Epithelial cell of proximal tubule (primary cell): ENCODE results near the gene OR52K1. TPM values are rescaled to one million over a fixed set of nuclear protein-coding genes. Genes with fewer than 3 reads are reported as not detected.

Source experiments
- DNase-seq: peaks from one replicate; pipeline ENCODE4 v3.0.0-alpha.2; 2011; ENCODE audit warnings: low read depth
- H3K4me3 ChIP-seq: 2 replicates; pipeline ENCODE4 v1.5.1; 2011; ENCODE audit warnings: low read depth, mild to moderate bottlenecking, low read length
- total RNA-seq: library from RNA; depleted of rRNA; stranded (reverse); fragments of >200 nt; gene quantifications from 2 replicates; pipeline ENCODE4 v1.2.3, GENCODE V29; 2015
- TF ChIP-seq, protein P1 (sequence below): conservative IDR thresholded peaks from 2 replicates; pipeline ENCODE4 v1.5.1; 2012; ENCODE audit warnings: low read depth, mild to moderate bottlenecking, low read length

Gene OR52K1
- total RNA-seq, 1 donor from 2014 or later, result not detected

DNA sequence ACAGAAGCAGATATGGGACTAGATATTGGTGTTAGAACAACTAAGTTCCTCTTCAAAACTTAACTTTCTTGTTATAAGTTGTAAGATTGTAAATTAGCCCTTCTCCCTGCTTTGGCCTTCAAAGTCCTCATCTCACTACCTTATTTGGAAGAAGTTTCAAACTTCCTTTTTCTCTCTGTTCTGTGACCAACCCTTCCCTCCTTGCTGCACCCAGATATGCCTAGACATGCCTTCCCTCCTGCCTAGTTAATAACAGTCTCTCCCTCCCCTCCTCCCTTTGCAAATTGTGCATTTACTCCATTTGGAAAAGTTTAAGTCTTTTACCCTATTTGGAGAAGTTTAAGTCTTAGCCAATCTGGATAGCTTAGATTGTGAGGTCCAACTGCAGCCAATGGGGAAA is 28.4 kb upstream of the OR52K1 start:
- TF ChIP-seq, protein P1, sequence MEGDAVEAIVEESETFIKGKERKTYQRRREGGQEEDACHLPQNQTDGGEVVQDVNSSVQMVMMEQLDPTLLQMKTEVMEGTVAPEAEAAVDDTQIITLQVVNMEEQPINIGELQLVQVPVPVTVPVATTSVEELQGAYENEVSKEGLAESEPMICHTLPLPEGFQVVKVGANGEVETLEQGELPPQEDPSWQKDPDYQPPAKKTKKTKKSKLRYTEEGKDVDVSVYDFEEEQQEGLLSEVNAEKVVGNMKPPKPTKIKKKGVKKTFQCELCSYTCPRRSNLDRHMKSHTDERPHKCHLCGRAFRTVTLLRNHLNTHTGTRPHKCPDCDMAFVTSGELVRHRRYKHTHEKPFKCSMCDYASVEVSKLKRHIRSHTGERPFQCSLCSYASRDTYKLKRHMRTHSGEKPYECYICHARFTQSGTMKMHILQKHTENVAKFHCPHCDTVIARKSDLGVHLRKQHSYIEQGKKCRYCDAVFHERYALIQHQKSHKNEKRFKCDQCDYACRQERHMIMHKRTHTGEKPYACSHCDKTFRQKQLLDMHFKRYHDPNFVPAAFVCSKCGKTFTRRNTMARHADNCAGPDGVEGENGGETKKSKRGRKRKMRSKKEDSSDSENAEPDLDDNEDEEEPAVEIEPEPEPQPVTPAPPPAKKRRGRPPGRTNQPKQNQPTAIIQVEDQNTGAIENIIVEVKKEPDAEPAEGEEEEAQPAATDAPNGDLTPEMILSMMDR, result no peak
- H3K4me3 ChIP-seq, result no peak overlapping the region
- no peak for DNase-seq

DNA sequence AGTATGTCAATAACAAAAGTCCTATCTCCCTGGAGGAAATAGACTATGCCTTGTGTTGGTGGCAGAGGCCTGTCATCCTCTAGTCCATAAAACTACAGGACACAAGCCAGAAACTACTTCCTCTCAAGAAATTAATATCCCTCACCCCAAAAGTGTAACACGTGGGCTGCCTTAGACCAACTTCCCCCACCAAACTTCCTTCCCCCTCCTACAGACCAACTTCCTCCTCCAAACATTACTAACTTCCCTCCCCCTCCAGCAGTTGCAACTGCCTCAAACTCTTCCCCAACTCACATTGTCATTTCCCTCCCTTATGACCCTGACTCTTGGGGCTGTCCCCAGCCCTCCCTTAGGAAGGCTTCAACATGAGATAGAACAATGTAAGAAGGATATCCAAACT is 27.0 kb upstream of the OR52K1 start:
- no peak for DNase-seq
- no peak overlapping the region for H3K4me3 ChIP-seq
- TF ChIP-seq, protein P1, result no peak

DNA sequence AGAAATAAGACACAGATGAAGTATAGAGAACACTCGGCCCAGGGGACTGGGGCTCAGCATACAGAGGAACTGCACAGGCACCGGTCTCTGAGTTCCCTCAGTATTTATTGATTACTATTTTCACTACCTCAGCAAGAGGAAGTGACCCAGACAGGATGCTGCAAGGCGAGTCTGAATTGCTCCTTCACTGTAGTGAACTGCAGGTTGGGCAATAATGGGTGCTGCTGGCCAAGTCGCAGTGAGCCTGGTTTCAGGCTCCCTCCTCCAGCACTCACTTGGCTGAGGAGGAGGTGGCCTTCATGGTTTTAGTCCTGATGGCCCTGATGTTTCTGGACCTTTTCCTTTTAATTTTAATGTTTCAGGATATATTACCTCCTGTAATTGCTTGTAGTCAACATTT is 22.9 kb upstream of the OR52K1 start:
- TF ChIP-seq, protein P1, result no peak
- no peak for DNase-seq

DNA sequence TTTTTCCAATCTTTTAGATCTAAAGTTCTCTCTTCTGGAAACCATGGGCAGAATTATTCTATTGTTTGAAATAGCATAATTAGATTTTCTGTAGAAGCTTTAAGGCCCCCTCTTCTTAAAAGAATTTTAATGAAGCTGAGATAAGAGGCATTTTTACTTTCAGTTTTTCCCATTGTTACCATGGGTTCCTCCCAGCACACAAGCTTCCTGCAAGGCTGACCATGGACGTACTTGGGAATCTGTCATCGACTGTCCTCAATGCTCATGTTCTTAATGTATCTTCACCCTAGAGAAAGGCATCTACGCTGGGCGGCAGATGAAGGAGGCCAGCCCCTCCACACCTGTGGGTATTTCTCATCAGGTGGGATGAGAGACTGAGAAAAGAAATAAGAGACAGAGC is 22.3 kb upstream of the OR52K1 start:
- H3K4me3 ChIP-seq, result no peak overlapping the region
- DNase-seq, result no peak
- TF ChIP-seq, protein P1, result no peak

More for the DNA sequence above, 22.9 kb upstream of the OR52K1 start:
- H3K4me3 ChIP-seq, result no peak overlapping the region

DNA sequence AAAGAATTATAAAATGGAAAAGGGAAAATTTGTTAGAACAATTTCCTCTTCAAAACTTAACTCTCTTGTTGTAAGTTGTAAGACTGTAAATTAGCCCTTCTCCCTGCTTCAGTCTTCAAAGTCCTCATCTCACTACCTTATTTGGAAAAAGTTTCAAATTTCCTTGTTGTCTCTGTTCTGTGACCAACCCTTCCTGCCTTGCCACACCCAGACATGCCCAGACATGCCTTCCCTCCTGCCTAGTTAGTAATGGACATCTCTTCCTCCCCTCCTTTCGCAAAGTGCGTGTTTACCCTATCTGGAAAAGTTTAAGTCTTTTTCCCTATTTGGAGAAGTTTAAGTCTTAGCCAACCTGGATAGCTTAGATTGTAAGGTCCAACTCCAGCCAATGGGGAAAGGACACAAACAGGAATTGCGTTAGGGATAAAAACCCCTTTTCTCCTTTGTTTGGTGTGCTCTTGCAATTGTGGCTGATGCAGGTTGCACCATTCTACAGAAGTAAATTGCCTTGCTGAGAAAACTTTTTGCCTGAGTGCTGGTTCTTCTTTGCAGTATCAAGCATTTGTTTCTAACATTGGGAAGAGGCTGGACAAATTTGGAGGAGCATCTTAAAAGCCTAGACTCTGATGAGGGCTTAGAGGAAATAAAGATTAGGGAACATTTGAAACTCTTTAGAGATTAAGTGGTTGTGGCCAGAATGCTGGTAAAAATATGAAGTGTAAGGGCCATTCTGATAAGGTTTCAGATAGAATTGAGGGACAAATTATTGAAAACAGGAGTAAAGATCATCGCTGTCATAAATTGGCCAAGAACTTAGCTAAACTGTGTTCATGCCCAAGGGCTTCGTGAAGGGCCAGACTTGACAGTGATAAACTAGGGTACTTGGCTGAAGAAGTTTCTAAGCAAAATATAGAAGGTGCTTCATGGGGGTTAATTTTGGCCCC is 18.0 kb upstream of the OR52K1 start:
- no peak for DNase-seq
- TF ChIP-seq, protein P1, result no peak
- H3K4me3 ChIP-seq, result no peak overlapping the region

DNA sequence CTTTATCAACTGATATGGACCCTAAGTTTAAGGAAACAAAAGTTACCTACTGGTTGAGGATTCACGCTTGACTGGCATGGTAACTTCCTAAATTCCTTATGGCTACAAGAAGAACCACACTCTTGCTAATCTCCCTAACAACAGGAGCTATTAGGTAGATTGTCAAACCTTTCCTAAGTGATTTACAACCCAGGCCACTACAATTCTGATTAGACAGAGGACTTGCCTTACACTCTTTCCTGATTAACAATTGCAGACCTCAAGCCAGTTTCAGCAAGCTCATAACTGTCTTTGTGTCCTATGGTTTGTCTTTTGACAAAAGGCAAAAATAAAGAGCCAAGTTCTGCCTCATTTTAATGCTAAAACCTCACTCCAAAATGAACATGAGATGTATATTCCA is 17.0 kb upstream of the OR52K1 start:
- no peak for DNase-seq
- TF ChIP-seq, protein P1, result no peak
- no peak overlapping the region for H3K4me3 ChIP-seq
